ENCODE results near the gene ARFGEF2.

DNA sequence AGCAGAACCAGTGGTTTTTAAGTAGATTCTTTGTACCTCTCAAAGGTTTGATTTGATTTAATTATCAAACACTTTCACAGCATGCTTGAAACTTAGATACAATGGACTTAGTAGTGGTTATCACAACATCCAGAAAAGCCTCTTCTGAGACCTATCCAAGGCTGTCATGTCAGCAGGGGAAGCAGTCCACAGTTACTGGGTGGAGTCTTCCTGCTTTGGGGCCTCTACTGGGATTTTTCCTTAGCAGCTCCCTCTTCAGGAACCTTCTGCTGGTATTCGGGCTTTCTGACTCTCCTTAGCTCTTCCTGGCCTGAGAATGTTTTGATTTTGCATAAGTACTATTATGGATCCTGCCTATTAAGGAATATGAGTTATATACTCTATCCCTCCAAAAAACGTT lies 36.0 kb downstream of the ARFGEF2 start:
- no peak for TF ChIP-seq POLR2AphosphoS5 (IDR thresholded peaks at IDR 0.05)
- TF ChIP-seq, protein P1, sequence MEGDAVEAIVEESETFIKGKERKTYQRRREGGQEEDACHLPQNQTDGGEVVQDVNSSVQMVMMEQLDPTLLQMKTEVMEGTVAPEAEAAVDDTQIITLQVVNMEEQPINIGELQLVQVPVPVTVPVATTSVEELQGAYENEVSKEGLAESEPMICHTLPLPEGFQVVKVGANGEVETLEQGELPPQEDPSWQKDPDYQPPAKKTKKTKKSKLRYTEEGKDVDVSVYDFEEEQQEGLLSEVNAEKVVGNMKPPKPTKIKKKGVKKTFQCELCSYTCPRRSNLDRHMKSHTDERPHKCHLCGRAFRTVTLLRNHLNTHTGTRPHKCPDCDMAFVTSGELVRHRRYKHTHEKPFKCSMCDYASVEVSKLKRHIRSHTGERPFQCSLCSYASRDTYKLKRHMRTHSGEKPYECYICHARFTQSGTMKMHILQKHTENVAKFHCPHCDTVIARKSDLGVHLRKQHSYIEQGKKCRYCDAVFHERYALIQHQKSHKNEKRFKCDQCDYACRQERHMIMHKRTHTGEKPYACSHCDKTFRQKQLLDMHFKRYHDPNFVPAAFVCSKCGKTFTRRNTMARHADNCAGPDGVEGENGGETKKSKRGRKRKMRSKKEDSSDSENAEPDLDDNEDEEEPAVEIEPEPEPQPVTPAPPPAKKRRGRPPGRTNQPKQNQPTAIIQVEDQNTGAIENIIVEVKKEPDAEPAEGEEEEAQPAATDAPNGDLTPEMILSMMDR (IDR thresholded peaks at IDR 0.05) = no peak
- no peak for TF ChIP-seq POLR2A (IDR thresholded peaks at IDR 0.05)
